Measurements from ENCODE around the gene SV2B.

Gene SV2B

GRCh38 chr15:91104111-91104510 is 4.1 kb downstream of the SV2B start:
- DNase-seq (ENCODE audit: low read depth) = no peak

GRCh38 chr15:91108421-91108820 is 8.4 kb downstream of the SV2B start:
- DNase-seq (ENCODE audit: low read depth) = no peak

DNA sequence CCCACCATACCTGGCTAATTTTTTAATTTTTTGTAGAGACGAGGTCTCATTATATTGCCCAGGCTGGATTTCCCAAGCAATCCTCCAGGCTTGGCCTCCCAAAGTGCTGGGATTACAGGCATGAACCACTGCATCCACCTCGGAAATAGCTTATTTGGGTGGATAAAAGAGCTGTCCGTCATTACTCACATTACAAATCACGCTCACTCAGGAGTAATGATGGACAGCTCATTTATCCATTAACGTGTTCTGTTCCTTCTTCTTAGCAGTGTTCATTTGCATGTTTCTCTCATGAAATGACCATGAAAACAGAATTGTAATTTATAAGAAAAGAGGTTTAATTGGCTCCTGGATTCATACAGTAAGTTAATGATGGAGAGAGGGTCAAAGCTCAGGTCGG is 9.8 kb downstream of the SV2B start:
- DNase-seq (ENCODE audit: low read depth) = no peak

GRCh38 chr15:91110407-91110806 is 10.3 kb downstream of the SV2B start:
- no peak for DNase-seq (ENCODE audit: low read depth)

DNA sequence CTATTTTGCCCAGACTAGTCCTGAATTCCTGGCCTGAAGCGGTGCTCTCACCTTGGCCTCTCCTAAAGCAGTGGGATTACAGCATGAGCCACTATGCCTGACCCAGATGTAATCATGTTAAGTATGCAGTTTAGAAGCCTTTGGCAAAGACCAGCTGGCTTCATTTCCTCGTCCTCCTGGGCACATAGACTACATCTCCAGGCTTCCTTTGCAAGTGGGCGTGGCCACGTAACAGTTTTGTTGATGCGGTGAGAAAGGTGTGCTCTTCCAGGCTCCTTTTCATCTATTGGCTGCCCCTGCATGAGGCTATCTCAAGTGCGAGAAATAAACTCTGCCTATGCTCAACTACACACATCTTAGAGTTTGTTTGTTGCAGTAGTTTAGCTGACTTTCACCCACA is 13.0 kb downstream of the SV2B start:
- no peak for DNase-seq (ENCODE audit: low read depth)

- DNase-seq (ENCODE audit: low read depth) = no peak
Observed at GRCh38 chr15:91114301-91114700, 14.2 kb downstream of the SV2B start.

DNA sequence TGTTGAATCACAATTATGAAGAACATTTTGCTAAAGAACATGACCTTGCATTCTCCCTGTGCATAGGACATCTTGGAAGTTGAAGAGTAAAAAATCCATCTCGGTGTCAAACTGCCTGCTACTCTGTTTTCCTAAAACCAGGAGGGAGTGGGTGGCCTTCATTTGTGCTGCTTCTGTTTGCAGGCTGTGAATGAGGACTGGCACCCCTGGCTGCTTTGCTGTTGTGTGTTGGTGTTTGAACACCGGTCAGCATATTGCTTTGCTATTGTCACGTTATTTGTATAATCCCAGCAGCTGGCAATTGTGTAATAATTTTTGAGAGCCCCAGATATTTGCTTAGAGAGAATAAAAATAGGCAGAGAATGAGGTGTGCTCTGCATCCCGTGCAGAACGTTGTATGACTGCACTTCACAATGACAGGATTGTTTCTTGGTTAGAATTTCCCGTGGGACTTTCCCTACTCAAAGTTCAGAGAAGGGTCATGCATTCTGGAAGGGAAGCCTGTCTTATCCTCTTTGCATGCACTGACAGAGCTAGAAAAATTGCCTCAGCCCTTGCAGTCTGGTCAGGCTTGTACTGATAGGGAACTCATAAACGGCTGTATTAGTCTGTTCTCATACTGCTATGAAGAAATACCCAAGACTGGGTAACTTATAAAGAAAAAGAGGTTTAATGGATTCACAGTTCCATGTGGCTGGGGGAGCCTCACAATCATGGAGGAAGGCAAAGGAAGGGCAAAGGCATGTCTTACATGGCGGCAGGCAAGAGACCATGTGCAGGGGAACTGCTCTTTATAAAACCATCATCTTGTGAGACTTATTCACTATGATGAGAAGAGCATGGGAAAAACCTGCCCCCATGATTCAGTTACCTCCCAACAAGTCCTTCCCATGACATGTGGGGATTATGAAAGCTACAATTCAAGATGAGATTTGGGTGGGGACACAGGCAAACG is 16.3 kb downstream of the SV2B start:
- DNase-seq (ENCODE audit: low read depth) = no peak

DNA sequence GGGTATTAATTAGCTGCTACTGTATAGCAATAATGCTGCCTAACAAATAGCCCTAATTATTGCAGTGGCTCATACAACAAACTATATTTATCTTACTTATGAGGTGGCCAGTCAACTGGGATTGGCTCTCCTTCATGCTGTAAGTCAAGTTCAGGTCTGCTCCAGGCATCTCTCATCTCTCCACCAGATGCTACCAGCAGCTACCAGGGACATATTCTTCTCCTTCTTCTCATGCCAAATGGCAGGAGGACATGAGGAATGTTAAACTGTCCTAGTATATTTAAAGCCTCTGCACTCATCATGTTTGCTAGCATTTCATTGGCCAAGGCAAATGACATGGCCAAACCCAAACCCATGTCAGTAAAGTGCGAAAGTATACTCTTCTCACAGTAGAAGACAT is 17.3 kb downstream of the SV2B start:
- no peak for DNase-seq (ENCODE audit: low read depth)

GRCh38 chr15:91118817-91119590 is 18.9 kb downstream of the SV2B start:
- DNase-seq (ENCODE audit: low read depth) = no peak

GRCh38 chr15:91122296-91122695 is 22.2 kb downstream of the SV2B start:
- DNase-seq (ENCODE audit: low read depth) = no peak

- no peak for DNase-seq (ENCODE audit: low read depth)
Observed at GRCh38 chr15:91124132-91124531, 24.1 kb downstream of the SV2B start.

DNA sequence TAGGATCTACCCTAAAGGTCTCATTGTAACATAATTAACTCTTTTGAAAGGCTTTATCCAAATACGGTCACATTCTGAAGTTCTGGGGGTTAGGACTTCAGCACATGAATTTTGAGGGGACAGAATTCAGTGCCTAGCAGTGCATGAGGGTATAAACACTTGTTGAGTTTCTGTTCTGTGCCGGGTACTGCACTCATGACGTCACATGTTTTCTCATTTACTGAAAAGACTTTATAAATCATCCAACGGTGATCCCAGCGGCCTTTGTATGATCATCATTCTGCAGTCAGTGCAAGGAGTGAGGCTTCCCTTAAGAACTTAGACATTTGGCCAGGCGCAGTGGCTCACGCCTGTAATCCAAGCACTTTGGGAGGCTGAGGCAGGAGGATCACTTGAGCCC is 25.1 kb downstream of the SV2B start:
- no peak for DNase-seq (ENCODE audit: low read depth)

- DNase-seq (ENCODE audit: low read depth) = no peak
Observed at GRCh38 chr15:91126080-91126479, 26.0 kb downstream of the SV2B start.

DNA sequence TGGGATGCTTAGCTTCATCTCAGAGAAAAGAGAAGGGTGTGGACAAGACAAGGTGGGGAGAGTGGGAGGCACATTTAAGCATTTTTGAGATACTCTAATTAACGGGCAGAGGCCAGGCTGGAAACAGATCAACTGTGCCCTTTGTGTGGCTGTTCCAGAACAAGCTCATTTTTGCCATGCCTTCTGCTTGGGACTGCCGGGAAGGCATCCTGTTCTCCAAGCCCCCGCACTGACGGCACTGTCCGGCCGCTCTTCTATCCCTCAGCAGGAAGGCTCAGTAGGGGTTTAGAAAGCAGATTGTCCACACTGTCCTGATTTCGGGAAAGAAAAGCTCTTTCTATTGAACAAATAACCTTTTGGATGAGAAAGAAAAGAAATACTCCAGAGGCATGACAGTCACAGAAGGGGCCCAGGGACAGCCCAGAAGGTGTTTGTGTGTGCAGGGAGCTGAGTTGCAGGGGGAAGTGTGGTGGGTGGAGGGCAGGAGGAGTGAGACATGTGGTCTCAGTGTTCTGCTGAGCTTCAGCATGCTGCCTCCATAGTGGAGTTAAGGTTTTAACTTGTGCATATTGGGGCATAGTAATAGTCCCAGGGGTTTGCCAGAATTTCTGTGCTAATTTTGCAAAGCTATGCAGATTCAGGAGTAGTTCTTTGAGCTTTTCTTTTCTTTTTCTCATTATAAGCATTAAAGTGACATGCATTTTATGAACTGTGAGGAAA is 27.3 kb downstream of the SV2B start:
- DNase-seq (ENCODE audit: low read depth) = no peak

GRCh38 chr15:91128016-91128415 is 28.0 kb downstream of the SV2B start:
- DNase-seq (ENCODE audit: low read depth) = no peak

DNA sequence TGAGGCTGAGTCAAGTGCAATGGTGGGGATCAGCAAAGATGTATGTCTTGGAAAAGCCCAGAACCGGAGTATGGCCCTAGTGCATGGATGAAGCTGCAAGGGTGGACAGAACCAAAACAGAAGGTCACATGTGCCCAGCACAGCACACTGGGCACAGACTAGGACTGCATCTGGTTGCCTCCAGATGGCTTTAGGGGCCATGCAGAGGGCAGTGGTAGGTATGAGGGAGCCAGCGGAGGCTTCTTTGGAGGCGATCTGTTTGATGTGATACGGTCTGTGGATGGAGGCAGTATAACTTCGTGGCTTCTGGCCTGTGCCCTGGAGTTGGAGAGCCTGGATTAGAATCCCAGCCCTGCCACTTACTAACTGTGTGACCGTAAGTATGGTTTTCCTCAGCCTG is 29.4 kb downstream of the SV2B start:
- DNase-seq (ENCODE audit: low read depth) = no peak

DNA sequence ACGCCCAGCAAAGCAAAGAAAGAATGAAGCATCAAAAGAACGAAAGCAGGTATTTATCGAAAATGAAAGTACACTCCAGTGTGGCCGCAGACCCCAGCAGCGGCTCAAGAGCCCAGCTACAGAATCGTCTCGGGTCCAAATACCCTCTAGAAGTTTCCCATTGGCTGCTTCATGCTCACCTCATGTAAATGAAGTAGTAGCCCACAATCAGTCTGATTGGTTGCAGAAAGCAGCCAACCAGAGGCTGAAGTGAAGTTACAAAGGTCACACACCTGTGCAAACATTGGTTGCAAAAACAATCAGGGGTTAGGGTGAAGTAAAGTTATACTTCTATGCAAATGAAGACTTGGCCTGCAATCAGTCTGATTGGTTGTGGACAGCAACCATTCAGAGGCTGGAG is 32.0 kb downstream of the SV2B start:
- DNase-seq (ENCODE audit: low read depth) = no peak

GRCh38 chr15:91133511-91133910 is 33.5 kb downstream of the SV2B start:
- DNase-seq (ENCODE audit: low read depth) = no peak

DNA sequence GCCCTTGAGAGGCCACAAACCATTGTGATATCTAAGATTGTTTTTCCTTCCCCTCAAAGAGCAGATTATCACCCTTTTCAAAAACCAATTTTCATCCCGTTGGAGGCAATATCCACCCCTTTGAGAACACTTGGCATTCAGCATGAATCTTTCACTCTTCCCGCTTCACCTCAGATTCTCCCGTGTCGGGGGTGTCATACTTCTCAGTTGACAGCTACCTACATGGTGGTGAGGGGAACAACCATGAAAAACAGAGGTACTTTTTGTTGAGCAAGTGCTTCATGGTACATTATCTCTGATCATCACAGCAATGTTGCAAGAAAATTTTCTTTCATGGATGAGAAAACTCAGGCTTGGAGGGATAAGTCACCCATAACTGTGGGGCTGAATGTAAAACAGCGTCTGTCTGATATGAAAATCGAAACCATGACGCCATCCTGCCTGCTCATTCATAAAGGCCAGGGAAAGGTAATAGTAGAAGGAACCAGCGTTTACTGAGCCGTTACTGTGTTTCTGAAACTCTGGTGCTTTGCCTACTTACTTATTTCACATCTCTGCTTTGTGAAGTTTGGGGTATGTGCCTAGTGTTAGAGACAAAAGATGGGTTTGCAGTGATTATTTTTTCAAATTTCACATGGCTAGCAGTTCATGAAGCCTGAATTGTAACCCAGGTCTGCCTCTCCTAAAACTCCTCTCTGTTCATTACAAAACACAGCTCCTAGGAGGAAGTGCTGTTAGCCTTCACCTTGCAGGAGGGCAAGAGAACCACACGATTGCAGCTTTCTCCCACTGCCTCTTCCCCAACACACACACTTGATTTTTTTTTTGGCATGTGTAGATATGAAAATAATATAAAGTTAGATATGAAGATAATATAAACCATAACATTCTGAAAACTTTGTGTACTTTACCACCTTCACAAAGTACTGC is 35.4 kb downstream of the SV2B start:
- no peak for DNase-seq (ENCODE audit: low read depth)

GRCh38 chr15:91136386-91136923 is 36.4 kb downstream of the SV2B start:
- no peak for DNase-seq (ENCODE audit: low read depth)

DNA sequence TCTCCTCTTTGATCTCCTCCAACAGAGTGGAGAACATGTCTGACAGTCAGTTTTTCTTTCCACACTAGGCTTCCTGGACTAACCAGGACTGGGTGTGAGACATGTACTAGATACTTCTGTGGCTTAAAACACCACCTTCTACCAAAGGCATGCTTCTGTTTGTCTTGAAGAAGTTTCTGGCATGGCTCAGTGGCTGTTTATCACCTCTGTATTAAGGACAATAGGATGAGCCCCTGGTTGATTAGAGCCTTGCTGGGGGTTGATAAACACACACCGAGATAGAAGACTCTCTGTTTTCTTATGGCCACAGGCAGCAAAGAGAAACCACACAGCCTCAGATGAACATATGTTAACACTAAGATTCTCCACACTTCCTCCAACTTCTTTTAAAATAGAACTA is 40.5 kb downstream of the SV2B start:
- DNase-seq (ENCODE audit: low read depth) = no peak

Measured in activated T-helper 1 cell treated with Interleukin-2 at 50 U/mL for 16 hours (primary cell).